Liver (tissue), 3 donors: ENCODE measurements around the gene RBFOX1.

Source experiments
- CTCF ChIP-seq: fragments of 150-350 bp; IDR thresholded peaks from 2 replicates; pipeline ENCODE4 v1.5.1; 2017; ENCODE audit warnings: improper control_type of control experiment, low read depth, low read length; ENCODE audit not compliant: missing input control
- EGR1 ChIP-seq, 2 donors: IDR thresholded peaks; 2 replicates each; pipeline ENCODE4 v1.6.1; 2016 to 2018; ENCODE audit warnings: antibody characterized with exemption in 2 of 2, low read depth in 2 of 2
- FOXA1 ChIP-seq: IDR thresholded peaks from 2 replicates; pipeline ENCODE4 v1.6.1; 2016; ENCODE audit warnings: antibody characterized with exemption
- GABPA ChIP-seq, 2 donors: IDR thresholded peaks in 1 of 2; conservative IDR thresholded peaks in 1 of 2; 2 replicates each; pipeline ENCODE4 v1.6.1; 2016; ENCODE audit warnings: antibody characterized with exemption in 2 of 2, mild to moderate bottlenecking in 1 of 2, moderate library complexity in 1 of 2
- JUND ChIP-seq, 2 donors: IDR thresholded peaks; 2 replicates each; pipeline ENCODE4 v1.6.1; 2016; ENCODE audit warnings: antibody characterized with exemption in 2 of 2
- RAD21 ChIP-seq, 2 donors: IDR thresholded peaks; 2 replicates each; pipeline ENCODE4 v1.6.1; 2016; ENCODE audit warnings: antibody characterized with exemption in 2 of 2, mild to moderate bottlenecking in 2 of 2
- RXRA ChIP-seq, 2 donors: IDR thresholded peaks; 2 replicates each; pipeline ENCODE4 v1.6.1; 2017 to 2018; ENCODE audit warnings: antibody characterized with exemption in 2 of 2, mild to moderate bottlenecking in 1 of 2
- SP1 ChIP-seq: IDR thresholded peaks from 2 replicates; pipeline ENCODE4 v1.6.1; 2018; ENCODE audit warnings: antibody characterized with exemption, mild to moderate bottlenecking
- YY1 ChIP-seq: IDR thresholded peaks from 2 replicates; pipeline ENCODE4 v1.6.1; 2016; ENCODE audit warnings: antibody characterized with exemption, mild to moderate bottlenecking
- TF ChIP-seq, protein P1 (sequence below): IDR thresholded peaks from 2 replicates; pipeline ENCODE4 v1.6.1; 2016; ENCODE audit warnings: antibody characterized with exemption
- TF ChIP-seq, protein P2 (sequence below): IDR thresholded peaks from 2 replicates; pipeline ENCODE4 v1.6.1; 2016; ENCODE audit warnings: antibody characterized with exemption
- donor health status: healthy.
- donor health status: healthy.

GRCh38 chr16:7505495-7505894 lies 172.8 kb downstream of the RBFOX1 start:
- TF ChIP-seq RAD21 (IDR thresholded peaks at IDR 0.05) (no peak), CTCF (no peak), GABPA (IDR thresholded peaks at IDR 0.05 in 1 of 2, conservative IDR thresholded peaks at IDR 0.05 in 1 of 2) (no peak), EGR1 (IDR thresholded peaks at IDR 0.05; ENCODE audit: low read depth in 2 of 2) (no peak), YY1 (no peak), RXRA (IDR thresholded peaks at IDR 0.05) (no peak), SP1 (no peak), FOXA1 (no peak), JUND (IDR thresholded peaks at IDR 0.05) (no peak)
- TF ChIP-seq, protein P1, sequence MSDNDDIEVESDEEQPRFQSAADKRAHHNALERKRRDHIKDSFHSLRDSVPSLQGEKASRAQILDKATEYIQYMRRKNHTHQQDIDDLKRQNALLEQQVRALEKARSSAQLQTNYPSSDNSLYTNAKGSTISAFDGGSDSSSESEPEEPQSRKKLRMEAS, result no peak
- TF ChIP-seq, protein P2, sequence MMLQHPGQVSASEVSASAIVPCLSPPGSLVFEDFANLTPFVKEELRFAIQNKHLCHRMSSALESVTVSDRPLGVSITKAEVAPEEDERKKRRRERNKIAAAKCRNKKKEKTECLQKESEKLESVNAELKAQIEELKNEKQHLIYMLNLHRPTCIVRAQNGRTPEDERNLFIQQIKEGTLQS, result no peak
